Measurements from ENCODE around the gene PHACTR1. TPM values are rescaled to one million over a fixed set of nuclear protein-coding genes. Genes with fewer than 3 reads are reported as not detected.

PHACTR1 gene
- total and polyA plus RNA-seq, 9 of the 15 experiments (the other 6 are each of a cell fraction or from before 2014, with no cell fraction given) = 11.5 to 32.6 (median 22.0) TPM

- no peak for TF ChIP-seq CREB3 (tag; conservative IDR thresholded peaks at IDR 0.05; ENCODE audit: low read depth)
- no peak for TF ChIP-seq ZNF444 (CRISPR knock-in tag; IDR thresholded peaks at IDR 0.05)
- no peak for TF ChIP-seq HMG20A (CRISPR knock-in tag; conservative IDR thresholded peaks at IDR 0.05)
- no peak for TF ChIP-seq CBX5 (IDR thresholded peaks at IDR 0.05; ENCODE audit: borderline replicate concordance, low read depth)
- no peak for TF ChIP-seq SIN3B (IDR thresholded peaks at IDR 0.05; ENCODE audit: low read depth)
- TF ChIP-seq HSF4 (CRISPR knock-in tag; IDR thresholded peaks at IDR 0.05; ENCODE audit: borderline replicate concordance) = no peak
- no peak for TF ChIP-seq ZKSCAN3 (CRISPR knock-in tag; IDR thresholded peaks at IDR 0.05)
- no peak for TF ChIP-seq ARHGAP35 (IDR thresholded peaks at IDR 0.05; ENCODE audit: partially characterized antibody)
- TF ChIP-seq THRB (CRISPR knock-in tag; conservative IDR thresholded peaks at IDR 0.05) = no peak
- no peak for TF ChIP-seq ADNP (tag; IDR thresholded peaks at IDR 0.05)
- no peak for TF ChIP-seq CCNT2 (IDR thresholded peaks at IDR 0.05; ENCODE audit: borderline replicate concordance, extremely low read depth, insufficient read length, low read depth, low read length)
- TF ChIP-seq MBD1 (CRISPR knock-in tag; IDR thresholded peaks at IDR 0.05) = no peak
- TF ChIP-seq KAT8 (IDR thresholded peaks at IDR 0.05; ENCODE audit: low read depth) = no peak
Observed at GRCh38 chr6:12927746-12928145, 211.2 kb downstream of the PHACTR1 start (continued).
